Neural progenitor cell (in vitro differentiated cells): Measurements from ENCODE around the gene CACNG7. TPM values are rescaled to one million over a fixed set of nuclear protein-coding genes. Genes with fewer than 3 reads are reported as not detected.

ENCODE experiments used
- DNase-seq: peaks from one replicate; pipeline ENCODE4 v3.0.0-alpha.2; 2016; ENCODE audit warnings: low spot score
- H2AFZ ChIP-seq: fragments of 200-600 bp; sonication (generic); replicated peaks from 2 replicates; pipeline ENCODE4 v1.6.1; 2016; ENCODE audit warnings: antibody characterized with exemption
- H3F3A ChIP-seq: fragments of 200-600 bp; sonication (generic); 2 replicates; pipeline ENCODE4 v1.6.1; 2016; ENCODE audit warnings: antibody characterized with exemption, low read depth
- H3K27ac ChIP-seq: fragments of 200-600 bp; sonication (generic); 2 replicates; pipeline ENCODE4 v1.5.1; 2016; ENCODE audit warnings: mild to moderate bottlenecking
- H3K27me3 ChIP-seq: fragments of 200-600 bp; sonication (generic); 2 replicates; pipeline ENCODE4 v1.6.1; 2016; ENCODE audit warnings: mild to moderate bottlenecking, moderate library complexity
- H3K36me3 ChIP-seq: fragments of 200-600 bp; sonication (generic); 2 replicates; pipeline ENCODE4 v1.5.1; 2016
- H3K4me1 ChIP-seq: fragments of 200-600 bp; sonication (generic); 2 replicates; pipeline ENCODE4 v1.6.1; 2016; ENCODE audit warnings: mixed run types
- H3K4me2 ChIP-seq: fragments of 200-600 bp; sonication (generic); 2 replicates; pipeline ENCODE4 v1.6.1; 2016
- H3K4me3 ChIP-seq: fragments of 200-600 bp; sonication (generic); 2 replicates; pipeline ENCODE4 v1.5.1; 2016
- H3K79me2 ChIP-seq: fragments of 200-600 bp; sonication (generic); 2 replicates; pipeline ENCODE4 v1.6.1; 2016; ENCODE audit warnings: low read depth
- H3K9ac ChIP-seq: fragments of 200-600 bp; sonication (generic); 2 replicates; pipeline ENCODE4 v1.6.1; 2016
- H3K9me3 ChIP-seq: fragments of 200-600 bp; sonication (generic); 2 replicates; pipeline ENCODE4 v1.5.1; 2016; ENCODE audit warnings: low read depth
- H4K20me1 ChIP-seq: fragments of 200-600 bp; sonication (generic); 2 replicates; pipeline ENCODE4 v1.6.1; 2016; ENCODE audit warnings: low read depth
- H3K27ac Mint-ChIP-seq: 3 replicates; pipeline ENCODE4 v1.8.0; 2021; ENCODE audit warnings: mixed read lengths
- H3K27me3 Mint-ChIP-seq: 2 replicates; pipeline ENCODE4 v1.8.0; 2022; ENCODE audit warnings: low read depth, mild to moderate bottlenecking, inconsistent platforms, moderate library complexity, mixed read lengths; ENCODE audit not compliant: insufficient read depth
- H3K36me3 Mint-ChIP-seq: 3 replicates; pipeline ENCODE4 v1.8.0; 2021; ENCODE audit warnings: mixed read lengths
- H3K4me1 Mint-ChIP-seq: 3 replicates; pipeline ENCODE4 v1.8.0; 2021; ENCODE audit warnings: mixed read lengths
- H3K4me3 Mint-ChIP-seq: 3 replicates; pipeline ENCODE4 v1.8.0; 2021; ENCODE audit warnings: mild to moderate bottlenecking, moderate library complexity, mixed read lengths
- H3K9me3 Mint-ChIP-seq: 3 replicates; pipeline ENCODE4 v1.8.0; 2020; ENCODE audit warnings: mixed read lengths
- CTCF ChIP-seq: fragments of 200-600 bp; sonication (generic); IDR thresholded peaks from 2 replicates; pipeline ENCODE4 v1.5.1; 2017; ENCODE audit warnings: antibody characterized with exemption, mild to moderate bottlenecking
- EZH2 ChIP-seq: fragments of 200-600 bp; sonication (generic); IDR thresholded peaks from 2 replicates; pipeline ENCODE4 v1.6.1; 2017; ENCODE audit warnings: antibody characterized with exemption, mild to moderate bottlenecking, moderate library complexity
- EZH2phosphoT487 ChIP-seq: fragments of 200-600 bp; sonication (generic); IDR thresholded peaks from 2 replicates; pipeline ENCODE4 v1.6.1; 2017; ENCODE audit warnings: antibody characterized with exemption
- total RNA-seq: library from RNA; depleted of rRNA; stranded (reverse); fragments of >200 nt; gene quantifications from 2 replicates; pipeline ENCODE4 v1.2.3, GENCODE V29; 2015; ENCODE audit warnings: low replicate concordance

The CACNG7 gene
- total RNA-seq, 1 donor from 2014 or later: 6.7 TPM

GRCh38 chr19:53915000-53915399 lies 5.9 kb downstream of the CACNG7 start:
- Mint-ChIP-seq H3K9me3 (no peaks in the 10 kb centered on the region), H3K27me3 (peaks cover 8% of the 10 kb centered on the region), H3K4me1 (peaks cover 15% of the 10 kb centered on the region), H3K27ac (no peak overlapping the region), H3K36me3 (peaks cover 40% of the 10 kb centered on the region), H3K4me3 (peak overlapping the region; percentile 25)
- Histone ChIP-seq H3K9ac (no peak overlapping the region), H3K36me3 (no peaks in the 10 kb centered on the region), H4K20me1 (peaks cover 33% of the 10 kb centered on the region), H3K27me3 (peaks cover 14% of the 10 kb centered on the region), H3K27ac (no peak overlapping the region), H3K4me1 (peaks cover 6% of the 10 kb centered on the region), H3K9me3 (no peaks in the 10 kb centered on the region), H2AFZ (no peak overlapping the region), H3F3A (no peaks in the 10 kb centered on the region), H3K4me3 (no peak overlapping the region), H3K4me2 (no peak overlapping the region), H3K79me2 (peaks cover 11% of the 10 kb centered on the region)
- no peak for TF ChIP-seq CTCF
- no peak for TF ChIP-seq EZH2
- no peak for TF ChIP-seq EZH2phosphoT487
- peak; percentile 20 for DNase-seq

- Histone ChIP-seq H4K20me1 (peaks cover 25% of the 10 kb centered on the region), H3K79me2 (peaks cover 6% of the 10 kb centered on the region), H3K36me3 (no peaks in the 10 kb centered on the region), H3F3A (no peaks in the 10 kb centered on the region), H3K9ac (no peak overlapping the region), H3K4me2 (no peak overlapping the region), H3K4me1 (no peaks in the 10 kb centered on the region), H3K27ac (no peak overlapping the region), H3K27me3 (peaks cover 4% of the 10 kb centered on the region), H3K4me3 (no peak overlapping the region), H2AFZ (no peak overlapping the region), H3K9me3 (no peaks in the 10 kb centered on the region)
- no peak for TF ChIP-seq EZH2phosphoT487
- no peak for TF ChIP-seq CTCF
- TF ChIP-seq EZH2: no peak
- no peak for DNase-seq
- Mint-ChIP-seq H3K4me1 (peaks cover 7% of the 10 kb centered on the region), H3K36me3 (peaks cover 34% of the 10 kb centered on the region), H3K9me3 (no peaks in the 10 kb centered on the region), H3K27me3 (peaks cover 5% of the 10 kb centered on the region), H3K27ac (no peak overlapping the region), H3K4me3 (no peak overlapping the region)
These were observed 6.9 kb downstream of the CACNG7 start for GRCh38 chr19:53916004-53916403.

GRCh38 chr19:53917356-53917755 lies 8.3 kb downstream of the CACNG7 start:
- H3K36me3 Mint-ChIP-seq: peaks cover 34% of the 10 kb centered on the region
- Histone ChIP-seq H2AFZ (no peak overlapping the region), H4K20me1 (peaks cover 11% of the 10 kb centered on the region), H3K27ac (no peak overlapping the region), H3K36me3 (no peaks in the 10 kb centered on the region), H3K9me3 (no peaks in the 10 kb centered on the region), H3F3A (no peaks in the 10 kb centered on the region), H3K9ac (no peak overlapping the region), H3K27me3 (no peaks in the 10 kb centered on the region), H3K4me2 (no peak overlapping the region), H3K4me3 (no peak overlapping the region), H3K79me2 (no peaks in the 10 kb centered on the region), H3K4me1 (no peaks in the 10 kb centered on the region)
- H3K4me3 Mint-ChIP-seq: no peak overlapping the region
- H3K4me1 Mint-ChIP-seq: no peaks in the 10 kb centered on the region
- H3K9me3 Mint-ChIP-seq: no peaks in the 10 kb centered on the region
- TF ChIP-seq EZH2phosphoT487 (no peak), EZH2 (no peak), CTCF (no peak)
- H3K27ac Mint-ChIP-seq: no peak overlapping the region
- no peak for DNase-seq
- H3K27me3 Mint-ChIP-seq: peaks cover 2% of the 10 kb centered on the region
